HepG2 (cell line): Measurements from ENCODE around the gene NOTCH4. TPM values are rescaled to one million over a fixed set of nuclear protein-coding genes. Genes with fewer than 3 reads are reported as not detected.
A peak's percentile ranks its signal among the peaks of the same experiment; 100 is the strongest.

ENCODE experiments used
- CBX5 ChIP-seq: sonication (generic); formaldehyde crosslinking; IDR thresholded peaks from 2 replicates; pipeline ENCODE4 v1.4.0; 2020; ENCODE audit warnings: missing genetic modification reagents, borderline replicate concordance
- LCORL ChIP-seq, 2 experiments: fragments of 450-650 bp in 1 of 2; sonication (generic) in 1 of 2; formaldehyde crosslinking in 1 of 2; IDR thresholded peaks; 2 replicates each; pipeline versions ENCODE4 v1.5.0 to v1.6.1; 2017 to 2020; ENCODE audit warnings: antibody characterized with exemption in 1 of 2, missing genetic modification reagents in 1 of 2
- MBNL3 ChIP-seq: fragments of 250-450 bp; sonication (Bioruptor Pico); conservative IDR thresholded peaks from 2 replicates; pipeline ENCODE4 v1.8.0; 2022; ENCODE audit warnings: mild to moderate bottlenecking, inconsistent platforms
- MTA1 ChIP-seq: sonication (generic); formaldehyde crosslinking; IDR thresholded peaks from 2 replicates; pipeline ENCODE4 v1.4.0; 2020; ENCODE audit warnings: missing genetic modification reagents, mild to moderate bottlenecking, borderline replicate concordance
- NBN ChIP-seq: fragments of 450-650 bp; conservative IDR thresholded peaks from 2 replicates; pipeline ENCODE4 v1.6.1; 2017
- NCOA2 ChIP-seq: sonication (generic); formaldehyde crosslinking; IDR thresholded peaks from 2 replicates; pipeline ENCODE4 v1.8.0; 2022; ENCODE audit warnings: inconsistent platforms
- SKI ChIP-seq: fragments of 450-650 bp; IDR thresholded peaks from one replicate; pipeline ENCODE4 v1.6.1; 2018; ENCODE audit warnings: mild to moderate bottlenecking; ENCODE audit not compliant: partially characterized antibody
- TBP ChIP-seq: sonication (generic); formaldehyde crosslinking; IDR thresholded peaks from 2 replicates; pipeline ENCODE4 v1.5.0; 2020; ENCODE audit warnings: missing genetic modification reagents
- TCF12 ChIP-seq, 2 experiments: fragments of 450-650 bp in 1 of 2; sonication (generic) in 1 of 2; formaldehyde crosslinking in 1 of 2; IDR thresholded peaks; 2 replicates each; pipeline versions ENCODE4 v1.6.1 to v1.8.0; 2017 to 2022; ENCODE audit warnings: antibody characterized with exemption in 1 of 2, mild to moderate bottlenecking in 1 of 2, missing genetic modification reagents in 1 of 2, moderate library complexity in 1 of 2
- TGIF2 ChIP-seq: IDR thresholded peaks from 2 replicates; pipeline ENCODE4 v1.6.1; 2016; ENCODE audit warnings: control low read depth, missing compliant biosample characterization
- ZMYM2 ChIP-seq: sonication (generic); formaldehyde crosslinking; IDR thresholded peaks from 2 replicates; pipeline ENCODE4 v1.8.0; 2022; ENCODE audit warnings: mild to moderate bottlenecking, missing genetic modification reagents
- ZNF136 ChIP-seq: sonication (generic); formaldehyde crosslinking; IDR thresholded peaks from 2 replicates; pipeline ENCODE4 v1.8.1; 2022; ENCODE audit warnings: low read depth, mild to moderate bottlenecking, moderate library complexity, missing genetic modification reagents
- ZNF253 ChIP-seq: sonication (generic); formaldehyde crosslinking; IDR thresholded peaks from 2 replicates; pipeline ENCODE4 v1.8.0; 2022; ENCODE audit warnings: mild to moderate bottlenecking, missing genetic modification reagents, borderline replicate concordance
- ZNF382 ChIP-seq: sonication (generic); formaldehyde crosslinking; IDR thresholded peaks from 2 replicates; pipeline ENCODE4 v1.5.0; 2020; ENCODE audit warnings: missing genetic modification reagents, mild to moderate bottlenecking, borderline replicate concordance
- ZNF484 ChIP-seq: sonication (generic); formaldehyde crosslinking; IDR thresholded peaks from 2 replicates; pipeline ENCODE4 v1.5.1; 2020; ENCODE audit warnings: mild to moderate bottlenecking, low read depth, missing genetic modification reagents, borderline replicate concordance
- ZNF572 ChIP-seq: sonication (generic); formaldehyde crosslinking; IDR thresholded peaks from 2 replicates; pipeline ENCODE4 v1.5.1; 2020; ENCODE audit warnings: mild to moderate bottlenecking, missing genetic modification reagents
- ZNF7 ChIP-seq: IDR thresholded peaks from 2 replicates; pipeline ENCODE4 v1.6.1; 2016; ENCODE audit warnings: missing biosample characterization, missing genetic modification reagents
- ZNF713 ChIP-seq: sonication (generic); formaldehyde crosslinking; IDR thresholded peaks from 2 replicates; pipeline ENCODE4 v1.4.0; 2020; ENCODE audit warnings: mild to moderate bottlenecking, missing genetic modification reagents
- ZNF766 ChIP-seq: sonication (generic); formaldehyde crosslinking; IDR thresholded peaks from 2 replicates; pipeline ENCODE4 v1.5.0; 2020; ENCODE audit warnings: missing genetic modification reagents, borderline replicate concordance
- polyA plus RNA-seq, 8 experiments: library from polyadenylated mRNA; depleted of rRNA in 3 of 8; stranded (reverse) in 7 of 8; unstranded in 1 of 8; fragments of >200 nt; fragmentation: Illumina TruSeq in 4 of 8; extraction: Trizol in 4 of 8; gene quantifications; 2 replicates each; pipeline versions ENCODE4 v1.2.1 to v1.2.3, GENCODE V29; 2011 to 2016; ENCODE audit warnings: low read depth in 4 of 8, missing spikeins in 1 of 8, mixed read lengths in 1 of 8; ENCODE audit not compliant: insufficient read depth in 1 of 8
- total RNA-seq, 5 experiments: library from RNA; depleted of rRNA; stranded (reverse); fragments of >200 nt; fragmentation: Illumina TruSeq; extraction: Trizol; gene quantifications; 2 replicates each; pipeline ENCODE4 v1.2.3, GENCODE V29; 2016; ENCODE audit warnings: low read depth in 1 of 5
- TF ChIP-seq, protein P1 (sequence below): sonication (generic); formaldehyde crosslinking; IDR thresholded peaks from 2 replicates; pipeline ENCODE4 v1.8.1; 2023; ENCODE audit warnings: mild to moderate bottlenecking, missing genetic modification reagents
- TF ChIP-seq, protein P2 (sequence below): sonication (generic); formaldehyde crosslinking; IDR thresholded peaks from 2 replicates; pipeline ENCODE4 v1.4.0; 2020; ENCODE audit warnings: mild to moderate bottlenecking, missing genetic modification reagents
- TF ChIP-seq, protein P3 (sequence below): sonication (generic); formaldehyde crosslinking; IDR thresholded peaks from 2 replicates; pipeline ENCODE4 v1.5.1; 2020; ENCODE audit warnings: missing genetic modification reagents, mild to moderate bottlenecking, borderline replicate concordance
- TF ChIP-seq, protein P4 (sequence below): sonication (generic); formaldehyde crosslinking; IDR thresholded peaks from 2 replicates; pipeline ENCODE4 v1.5.0; 2020; ENCODE audit warnings: mild to moderate bottlenecking, missing genetic modification reagents

Gene NOTCH4
- total and polyA plus RNA-seq, 2 of the 13 experiments (the other 11 are each of a cell fraction or from before 2014, with no cell fraction given) = 0.51 to 0.83 TPM

DNA sequence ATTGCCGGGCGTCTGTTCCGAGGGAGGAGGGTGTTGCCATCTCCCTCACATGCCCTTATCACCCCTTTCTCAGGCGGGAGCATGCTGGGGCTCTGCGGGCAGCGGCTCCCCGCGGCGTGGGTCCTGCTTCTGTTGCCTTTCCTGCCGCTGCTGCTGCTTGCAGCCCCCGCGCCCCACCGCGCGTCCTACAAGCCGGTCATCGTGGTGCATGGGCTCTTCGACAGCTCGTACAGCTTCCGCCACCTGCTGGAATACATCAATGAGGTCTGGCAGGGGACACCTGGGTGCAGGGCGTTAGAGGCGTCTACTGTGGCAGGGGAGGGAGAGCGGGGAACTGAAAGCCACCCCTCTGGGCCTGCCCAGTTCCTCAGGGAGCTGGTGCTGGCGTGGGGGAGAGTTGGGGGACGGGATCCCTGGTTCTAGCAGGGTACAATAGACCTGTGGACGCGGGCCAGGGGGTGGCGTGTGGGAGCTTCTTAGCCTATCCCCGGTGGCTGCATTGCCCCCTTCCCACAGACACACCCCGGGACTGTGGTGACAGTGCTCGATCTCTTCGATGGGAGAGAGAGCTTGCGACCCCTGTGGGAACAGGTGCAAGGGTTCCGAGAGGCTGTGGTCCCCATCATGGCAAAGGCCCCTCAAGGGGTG, 69.2 kb downstream of the NOTCH4 start (continued):
- TF ChIP-seq NBN (no peak), ZNF572 (0 out of 2 replicates have a peak, but pooled peaks have one; percentile 1), ZNF7 (CRISPR knock-in tag) (no peak), CBX5 (0 out of 2 replicates have a peak, but pooled peaks have one; percentile 64), ZNF253 (no peak), TBP (CRISPR knock-in tag) (no peak), TGIF2 (CRISPR knock-in tag) (peak; percentile 85; the same call in 1 of the 2 replicates), ZMYM2 (CRISPR knock-in tag) (no peak), ZNF484 (CRISPR knock-in tag) (no peak), ZNF713 (CRISPR knock-in tag) (no peak; the same call in 1 of the 2 replicates), MTA1 (CRISPR knock-in tag) (peak; percentile 83; the same call in 1 of the 2 replicates), SKI (no peak), NCOA2 (CRISPR knock-in tag) (no peak), ZNF766 (CRISPR knock-in tag) (no peak), ZNF382 (CRISPR knock-in tag) (no peak), LCORL (IDR thresholded peaks at IDR 0.05) (no peak), LCORL (CRISPR knock-in tag; IDR thresholded peaks at IDR 0.05) (0 out of 2 replicates have a peak, but pooled peaks have one; percentile 44), ZNF136 (no peak), MBNL3 (no peak), TCF12 (IDR thresholded peaks at IDR 0.05) (no peak), TCF12 (CRISPR knock-in tag; IDR thresholded peaks at IDR 0.05) (peak; percentile 25; the same call in 1 of the 2 replicates)
- TF ChIP-seq, protein P1, sequence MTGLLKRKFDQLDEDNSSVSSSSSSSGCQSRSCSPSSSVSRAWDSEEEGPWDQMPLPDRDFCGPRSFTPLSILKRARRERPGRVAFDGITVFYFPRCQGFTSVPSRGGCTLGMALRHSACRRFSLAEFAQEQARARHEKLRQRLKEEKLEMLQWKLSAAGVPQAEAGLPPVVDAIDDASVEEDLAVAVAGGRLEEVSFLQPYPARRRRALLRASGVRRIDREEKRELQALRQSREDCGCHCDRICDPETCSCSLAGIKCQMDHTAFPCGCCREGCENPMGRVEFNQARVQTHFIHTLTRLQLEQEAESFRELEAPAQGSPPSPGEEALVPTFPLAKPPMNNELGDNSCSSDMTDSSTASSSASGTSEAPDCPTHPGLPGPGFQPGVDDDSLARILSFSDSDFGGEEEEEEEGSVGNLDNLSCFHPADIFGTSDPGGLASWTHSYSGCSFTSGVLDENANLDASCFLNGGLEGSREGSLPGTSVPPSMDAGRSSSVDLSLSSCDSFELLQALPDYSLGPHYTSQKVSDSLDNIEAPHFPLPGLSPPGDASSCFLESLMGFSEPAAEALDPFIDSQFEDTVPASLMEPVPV = 0 out of 2 replicates have a peak, but pooled peaks have one; percentile 19
- TF ChIP-seq, protein P2, sequence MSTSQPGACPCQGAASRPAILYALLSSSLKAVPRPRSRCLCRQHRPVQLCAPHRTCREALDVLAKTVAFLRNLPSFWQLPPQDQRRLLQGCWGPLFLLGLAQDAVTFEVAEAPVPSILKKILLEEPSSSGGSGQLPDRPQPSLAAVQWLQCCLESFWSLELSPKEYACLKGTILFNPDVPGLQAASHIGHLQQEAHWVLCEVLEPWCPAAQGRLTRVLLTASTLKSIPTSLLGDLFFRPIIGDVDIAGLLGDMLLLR = no peak; the same call in 1 of the 2 replicates
- TF ChIP-seq, protein P3, sequence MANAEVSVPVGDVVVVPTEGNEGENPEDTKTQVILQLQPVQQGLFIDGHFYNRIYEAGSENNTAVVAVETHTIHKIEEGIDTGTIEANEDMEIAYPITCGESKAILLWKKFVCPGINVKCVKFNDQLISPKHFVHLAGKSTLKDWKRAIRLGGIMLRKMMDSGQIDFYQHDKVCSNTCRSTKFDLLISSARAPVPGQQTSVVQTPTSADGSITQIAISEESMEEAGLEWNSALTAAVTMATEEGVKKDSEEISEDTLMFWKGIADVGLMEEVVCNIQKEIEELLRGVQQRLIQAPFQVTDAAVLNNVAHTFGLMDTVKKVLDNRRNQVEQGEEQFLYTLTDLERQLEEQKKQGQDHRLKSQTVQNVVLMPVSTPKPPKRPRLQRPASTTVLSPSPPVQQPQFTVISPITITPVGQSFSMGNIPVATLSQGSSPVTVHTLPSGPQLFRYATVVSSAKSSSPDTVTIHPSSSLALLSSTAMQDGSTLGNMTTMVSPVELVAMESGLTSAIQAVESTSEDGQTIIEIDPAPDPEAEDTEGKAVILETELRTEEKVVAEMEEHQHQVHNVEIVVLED (CRISPR knock-in tag) = peak; percentile 57; the same call in 1 of the 2 replicates
- TF ChIP-seq, protein P4, sequence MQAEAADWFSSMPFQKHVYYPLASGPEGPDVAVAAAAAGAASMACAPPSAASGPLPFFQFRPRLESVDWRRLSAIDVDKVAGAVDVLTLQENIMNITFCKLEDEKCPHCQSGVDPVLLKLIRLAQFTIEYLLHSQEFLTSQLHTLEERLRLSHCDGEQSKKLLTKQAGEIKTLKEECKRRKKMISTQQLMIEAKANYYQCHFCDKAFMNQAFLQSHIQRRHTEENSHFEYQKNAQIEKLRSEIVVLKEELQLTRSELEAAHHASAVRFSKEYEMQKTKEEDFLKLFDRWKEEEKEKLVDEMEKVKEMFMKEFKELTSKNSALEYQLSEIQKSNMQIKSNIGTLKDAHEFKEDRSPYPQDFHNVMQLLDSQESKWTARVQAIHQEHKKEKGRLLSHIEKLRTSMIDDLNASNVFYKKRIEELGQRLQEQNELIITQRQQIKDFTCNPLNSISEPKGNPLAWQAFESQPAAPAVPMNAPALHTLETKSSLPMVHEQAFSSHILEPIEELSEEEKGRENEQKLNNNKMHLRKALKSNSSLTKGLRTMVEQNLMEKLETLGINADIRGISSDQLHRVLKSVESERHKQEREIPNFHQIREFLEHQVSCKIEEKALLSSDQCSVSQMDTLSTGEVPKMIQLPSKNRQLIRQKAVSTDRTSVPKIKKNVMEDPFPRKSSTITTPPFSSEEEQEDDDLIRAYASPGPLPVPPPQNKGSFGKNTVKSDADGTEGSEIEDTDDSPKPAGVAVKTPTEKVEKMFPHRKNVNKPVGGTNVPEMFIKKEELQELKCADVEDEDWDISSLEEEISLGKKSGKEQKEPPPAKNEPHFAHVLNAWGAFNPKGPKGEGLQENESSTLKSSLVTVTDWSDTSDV (CRISPR knock-in tag) = no peak
